HG02840 (cell line): ENCODE results near the gene CNP.
"Not testable (repeated sequence)": the region's sequence is repeated elsewhere in the genome, so short reads cannot be mapped to it uniquely, and the experiment has no call there.

Source experiments
- ATAC-seq: cut with Tn5 transposase; IDR thresholded peaks from one replicate; pipeline ENCODE4 v1.9.1; 2021; ENCODE audit warnings: mild to moderate bottlenecking, moderate library complexity, moderate number of reproducible peaks; ENCODE audit not compliant: unreplicated experiment, low FRiP score

CNP gene

GRCh38 chr17:41966463-41967140 is at the start of gene CNP:
Gene CNP (plus strand): TSS chr17:41966795. CDS start chr17:41966885, 90 bp downstream.
- ATAC-seq = peak; percentile 73

GRCh38 chr17:41917192-41917591 is 49.4 kb upstream of the CNP start:
- ATAC-seq = no peak

- ATAC-seq = peak; percentile 16
Measured at GRCh38 chr17:41917679-41918313, 48.8 kb upstream of the CNP start.

DNA sequence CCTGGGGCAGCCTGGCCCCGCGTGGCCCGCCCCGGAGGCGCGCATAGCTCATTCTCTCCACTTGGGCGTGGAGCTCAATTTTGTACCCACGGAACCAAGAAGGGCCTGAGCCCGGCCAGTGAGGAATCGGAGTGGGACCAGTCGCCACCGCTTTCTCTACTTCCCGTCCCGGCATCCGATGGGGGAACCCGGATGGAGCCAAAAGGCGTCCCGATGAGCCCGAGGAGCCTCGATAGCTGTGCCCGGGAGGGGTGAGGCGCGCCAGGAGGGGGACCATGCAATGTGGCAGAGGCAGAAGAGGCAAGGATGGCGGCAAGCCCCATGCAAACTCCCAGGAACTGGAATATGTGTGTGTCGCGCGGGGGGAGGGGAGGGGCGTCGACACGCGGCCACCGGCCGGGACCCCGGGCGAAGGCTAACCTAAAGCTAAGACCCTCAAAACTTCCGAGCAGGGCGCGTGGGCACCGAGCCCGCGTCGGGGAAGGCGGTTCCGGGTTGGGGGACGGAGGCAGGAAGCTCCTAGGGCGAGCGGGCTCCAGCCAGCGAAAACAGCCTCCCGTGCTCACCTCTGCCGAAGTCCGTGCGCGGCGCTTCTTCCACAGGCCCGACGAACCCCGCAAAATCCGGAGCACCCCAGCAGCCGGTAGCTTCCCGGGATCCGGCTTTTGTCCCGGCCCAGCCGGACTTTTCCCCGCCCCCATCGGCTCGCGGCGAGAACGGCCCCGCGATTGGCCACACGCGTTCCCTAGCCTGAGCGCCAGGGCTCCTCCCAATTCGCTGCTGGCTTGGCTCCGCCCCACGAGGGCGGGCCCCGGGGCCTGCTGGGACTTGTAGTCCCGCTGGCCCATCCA is 48.1 kb upstream of the CNP start, which contains the start of gene ACLY:
TSS of gene ACLY (minus strand) at position 638 of the 851 bp plus-strand sequence. CDS start 5,078 bp downstream, outside the sequence.
- ATAC-seq = peak; percentile 87

- no peak for ATAC-seq
Measured at GRCh38 chr17:41919165-41919817, 47.3 kb upstream of the CNP start.

DNA sequence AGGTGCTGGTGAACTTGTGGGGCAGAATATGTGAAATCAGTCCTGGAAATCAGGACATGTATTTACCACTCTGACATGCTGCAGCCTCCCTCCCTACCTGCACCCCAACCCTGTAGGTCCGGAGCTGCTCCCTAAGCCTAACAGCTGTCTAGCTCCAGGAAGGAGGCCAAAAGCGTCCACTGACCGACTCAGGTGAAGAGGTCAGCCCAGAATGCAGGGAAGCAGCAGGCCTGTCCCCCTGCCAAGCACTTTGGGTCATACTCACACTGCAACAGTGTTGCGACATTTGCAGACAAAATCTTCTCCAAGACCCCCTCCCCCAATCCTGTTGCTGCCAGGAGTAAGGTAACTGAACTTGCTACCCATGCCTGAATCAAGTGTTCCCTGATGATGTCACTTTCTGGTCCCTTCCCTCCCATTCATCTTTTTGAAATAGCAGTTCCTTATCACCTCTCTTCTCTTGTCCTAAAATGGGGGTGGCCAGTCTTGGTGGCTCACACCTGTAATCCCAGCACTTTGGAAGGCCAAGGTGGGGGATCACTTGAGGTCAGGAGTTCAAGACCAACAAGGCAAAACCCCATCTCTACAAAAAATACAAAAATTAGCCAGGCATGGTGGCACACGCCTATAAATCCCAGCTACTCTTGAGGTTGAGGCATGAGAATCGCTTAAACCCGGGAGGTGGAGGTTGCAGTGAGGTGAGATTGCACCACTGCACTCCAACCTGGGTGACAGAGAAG is 46.6 kb upstream of the CNP start:
- ATAC-seq = no peak

DNA sequence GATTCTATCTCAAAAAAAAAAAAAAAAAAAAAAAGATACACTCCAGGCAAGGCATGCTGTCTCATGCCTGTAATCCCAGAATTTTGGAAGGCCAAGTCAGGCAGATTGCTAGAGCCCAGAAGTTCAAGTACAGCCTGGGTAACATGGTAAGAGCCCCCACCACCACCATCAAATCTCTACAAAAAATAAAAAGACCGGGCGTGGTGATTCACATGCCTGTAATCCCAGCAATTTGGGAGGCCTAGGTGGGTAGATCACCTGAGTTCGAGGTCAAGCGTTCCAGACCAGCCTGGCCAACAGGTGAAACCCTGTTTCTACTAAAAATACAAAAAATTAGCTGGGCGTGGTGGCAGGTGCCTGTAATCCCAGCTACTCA is 46.0 kb upstream of the CNP start:
- ATAC-seq = no peak

- ATAC-seq = no peak
Measured at GRCh38 chr17:41925991-41926590, 40.5 kb upstream of the CNP start.

- no peak for ATAC-seq
Measured at GRCh38 chr17:41928693-41929251, 37.8 kb upstream of the CNP start.

- ATAC-seq = peak; percentile 90
Measured at GRCh38 chr17:41930009-41930832, 36.4 kb upstream of the CNP start, which contains the start of gene ODAD4. Gene ODAD4 (plus strand): TSS chr17:41930617. CDS start chr17:41930724, 107 bp downstream.

- ATAC-seq = peak; percentile 38
Measured at GRCh38 chr17:41930833-41931156, 35.8 kb upstream of the CNP start.

DNA sequence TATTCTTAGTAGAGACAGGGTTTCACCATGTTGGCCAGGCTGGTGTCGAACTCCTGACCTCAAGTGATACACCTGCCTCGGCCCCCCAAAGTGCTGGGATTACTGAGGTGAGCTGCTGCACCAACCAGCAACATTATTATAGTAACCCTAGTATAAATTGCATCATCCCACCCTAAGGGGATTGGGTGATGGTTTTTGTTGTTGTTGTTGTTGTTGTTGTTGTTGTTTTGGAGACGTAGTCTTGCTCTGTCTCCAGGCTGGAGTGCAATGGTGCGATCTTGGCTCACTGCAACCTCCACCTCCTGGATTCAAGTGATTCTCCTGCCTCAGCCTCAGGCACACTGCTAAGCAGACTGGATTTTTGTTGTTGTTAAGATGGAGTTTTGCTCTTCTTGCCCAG is 34.9 kb upstream of the CNP start:
- ATAC-seq = not testable (repeated sequence)

DNA sequence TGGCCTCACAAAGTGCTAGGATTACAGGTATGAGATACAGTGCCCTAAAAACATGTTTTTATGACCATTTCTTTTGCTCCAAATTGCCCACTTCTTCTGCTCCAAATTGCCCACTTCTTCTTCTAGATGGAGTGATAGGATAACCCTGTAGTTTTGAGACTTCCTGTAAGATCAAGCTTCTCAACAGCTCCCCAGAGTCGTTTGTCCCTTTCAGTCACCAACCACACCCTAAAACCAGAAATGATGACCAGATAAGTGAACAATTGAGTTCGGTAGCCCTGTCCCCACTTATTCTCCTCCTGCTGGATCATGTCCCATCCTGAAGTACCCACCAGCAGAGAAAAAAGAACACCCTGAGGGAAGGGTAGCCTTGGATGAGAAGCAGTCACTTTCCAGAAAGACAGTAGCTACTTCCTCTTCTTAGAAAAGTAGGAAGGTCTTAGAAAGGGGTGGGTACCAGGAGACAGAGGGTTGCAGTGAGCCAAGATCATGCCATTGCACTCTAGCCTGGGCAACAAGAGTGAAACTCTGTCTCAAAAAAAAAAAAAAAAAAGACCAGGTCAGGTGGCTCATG is 33.7 kb upstream of the CNP start:
- no peak for ATAC-seq

DNA sequence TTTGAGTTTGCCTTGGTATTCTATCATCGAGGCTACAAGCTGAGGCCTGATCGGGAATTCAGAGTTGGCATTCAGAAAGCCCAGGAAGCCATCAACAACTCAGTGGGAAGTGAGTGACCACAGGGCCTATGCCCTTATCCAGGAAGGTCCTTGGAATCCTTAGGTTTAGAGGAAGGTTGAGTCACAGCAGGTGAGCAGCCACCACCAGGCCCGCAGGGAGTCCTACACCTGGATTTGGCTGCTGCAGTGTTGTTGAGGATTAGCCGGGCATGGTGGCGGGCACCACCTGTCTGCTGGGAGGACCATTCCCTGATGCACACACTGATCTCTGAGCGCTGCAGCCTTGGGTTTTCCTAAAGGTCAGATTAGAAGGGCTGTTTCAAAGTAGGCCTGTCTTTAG is 31.0 kb upstream of the CNP start:
- ATAC-seq = no peak

- no peak for ATAC-seq
Measured at GRCh38 chr17:41937970-41938954, 28.3 kb upstream of the CNP start.

GRCh38 chr17:41939044-41939692 is 27.4 kb upstream of the CNP start:
- ATAC-seq = no peak
